Measurements from ENCODE around the gene CACNA1S.

CACNA1S gene

GRCh38 chr1:201136355-201137023 lies 24.3 kb upstream of the CACNA1S start:
- no peak overlapping the region for H3K4me3 ChIP-seq

GRCh38 chr1:201134405-201134804 lies 22.2 kb upstream of the CACNA1S start:
- Histone ChIP-seq H3K27me3 (ENCODE audit: low read depth) (no peaks in the 10 kb centered on the region), H3K4me3 (no peak overlapping the region), H3K4me1 (no peaks in the 10 kb centered on the region), H3K36me3 (replicated peaks) (peaks cover 44% of the 10 kb centered on the region), H3K9me3 (no peaks in the 10 kb centered on the region)
- no peak for DNase-seq (ENCODE audit: low spot score in 2 of 2)
- in situ Hi-C loops (cut with MboI; ENCODE audit: low sequenced_read_pairs), result no loop called here

More at GRCh38 chr1:201136355-201137023, 24.3 kb upstream of the CACNA1S start:
- no peaks in the 10 kb centered on the region for H3K27me3 ChIP-seq (ENCODE audit: low read depth)
- DNase-seq (ENCODE audit: low spot score in 2 of 2), result no peak
- no peaks in the 10 kb centered on the region for H3K9me3 ChIP-seq
- in situ Hi-C loops (cut with MboI; ENCODE audit: low sequenced_read_pairs), result no loop called here
- H3K36me3 ChIP-seq (replicated peaks), result peaks cover 63% of the 10 kb centered on the region
- H3K4me1 ChIP-seq, result no peaks in the 10 kb centered on the region

- no peak for DNase-seq (ENCODE audit: low spot score in 2 of 2)
- in situ Hi-C loops (cut with MboI; ENCODE audit: low sequenced_read_pairs), result no loop called here
- H3K4me3 ChIP-seq, result no peak overlapping the region
- no peaks in the 10 kb centered on the region for H3K27me3 ChIP-seq (ENCODE audit: low read depth)
- H3K9me3 ChIP-seq, result no peaks in the 10 kb centered on the region
- no peaks in the 10 kb centered on the region for H3K4me1 ChIP-seq
- peaks cover 20% of the 10 kb centered on the region for H3K36me3 ChIP-seq (replicated peaks)
Observed at GRCh38 chr1:201131398-201131797, 19.2 kb upstream of the CACNA1S start.

- H3K27me3 ChIP-seq (ENCODE audit: low read depth), result peaks cover 2% of the 10 kb centered on the region
- H3K36me3 ChIP-seq (replicated peaks), result no peaks in the 10 kb centered on the region
- no peak overlapping the region for H3K4me3 ChIP-seq
- in situ Hi-C loops (cut with MboI; ENCODE audit: low sequenced_read_pairs), result no loop called here
- H3K9me3 ChIP-seq, result no peaks in the 10 kb centered on the region
- no peaks in the 10 kb centered on the region for H3K4me1 ChIP-seq
- no peak for DNase-seq (ENCODE audit: low spot score in 2 of 2)
Observed at GRCh38 chr1:201128962-201129361, 16.7 kb upstream of the CACNA1S start.

- Histone ChIP-seq H3K27me3 (ENCODE audit: low read depth) (peaks cover 4% of the 10 kb centered on the region), H3K4me3 (no peak overlapping the region), H3K9me3 (no peaks in the 10 kb centered on the region), H3K36me3 (replicated peaks) (no peaks in the 10 kb centered on the region), H3K4me1 (no peaks in the 10 kb centered on the region)
- in situ Hi-C loops (cut with MboI; ENCODE audit: low sequenced_read_pairs), result no loop called here
- no peak for DNase-seq (ENCODE audit: low spot score in 2 of 2)
Observed at GRCh38 chr1:201128476-201128875, 16.2 kb upstream of the CACNA1S start.

GRCh38 chr1:201127755-201128455 lies 15.7 kb upstream of the CACNA1S start:
- no peaks in the 10 kb centered on the region for H3K4me1 ChIP-seq
- H3K27me3 ChIP-seq (ENCODE audit: low read depth), result peaks cover 9% of the 10 kb centered on the region
- no peak overlapping the region for H3K4me3 ChIP-seq
- in situ Hi-C loops (cut with MboI; ENCODE audit: low sequenced_read_pairs), result no loop called here
- DNase-seq (ENCODE audit: low spot score in 2 of 2), result no peak
- no peaks in the 10 kb centered on the region for H3K9me3 ChIP-seq
- no peaks in the 10 kb centered on the region for H3K36me3 ChIP-seq (replicated peaks)

GRCh38 chr1:201126832-201127754 lies 14.9 kb upstream of the CACNA1S start, which contains the start of gene ASCL5:
ASCL5 (minus strand) TSS chr1:201127184; CDS start chr1:201115372, 11,812 bp downstream.
- H3K36me3 ChIP-seq (replicated peaks), result no peaks in the 10 kb centered on the region
- no peaks in the 10 kb centered on the region for H3K4me1 ChIP-seq
- no peaks in the 10 kb centered on the region for H3K9me3 ChIP-seq
- no peak for DNase-seq (ENCODE audit: low spot score in 2 of 2)
- in situ Hi-C loops (cut with MboI; ENCODE audit: low sequenced_read_pairs), result no loop called here
- peaks cover 9% of the 10 kb centered on the region for H3K27me3 ChIP-seq (ENCODE audit: low read depth)
- H3K4me3 ChIP-seq, result no peak within 1 kb of the TSS

DNA sequence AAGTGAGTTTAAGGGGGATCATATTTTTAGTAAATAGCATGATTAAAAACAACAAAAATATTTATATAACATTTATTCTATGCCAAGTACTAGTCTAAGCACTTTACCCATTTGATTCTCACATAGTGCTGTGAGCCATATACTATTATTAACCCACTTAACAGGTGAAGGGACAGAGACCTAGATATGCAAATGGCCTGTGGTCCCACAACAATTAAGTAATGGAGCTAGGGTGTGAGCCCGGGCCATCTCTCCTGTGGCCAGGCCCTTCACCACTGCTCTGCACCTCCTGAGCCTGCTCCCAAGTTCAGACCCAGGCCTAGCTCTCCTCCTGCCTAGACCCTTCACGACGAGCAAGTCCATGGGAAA lies 14.2 kb upstream of the CACNA1S start:
- DNase-seq (ENCODE audit: low spot score in 2 of 2), result no peak
- no peaks in the 10 kb centered on the region for H3K4me1 ChIP-seq
- H3K4me3 ChIP-seq, result no peak overlapping the region
- peaks cover 9% of the 10 kb centered on the region for H3K27me3 ChIP-seq (ENCODE audit: low read depth)
- no peaks in the 10 kb centered on the region for H3K9me3 ChIP-seq
- in situ Hi-C loops (cut with MboI; ENCODE audit: low sequenced_read_pairs), result no loop called here
- no peaks in the 10 kb centered on the region for H3K36me3 ChIP-seq (replicated peaks)

DNA sequence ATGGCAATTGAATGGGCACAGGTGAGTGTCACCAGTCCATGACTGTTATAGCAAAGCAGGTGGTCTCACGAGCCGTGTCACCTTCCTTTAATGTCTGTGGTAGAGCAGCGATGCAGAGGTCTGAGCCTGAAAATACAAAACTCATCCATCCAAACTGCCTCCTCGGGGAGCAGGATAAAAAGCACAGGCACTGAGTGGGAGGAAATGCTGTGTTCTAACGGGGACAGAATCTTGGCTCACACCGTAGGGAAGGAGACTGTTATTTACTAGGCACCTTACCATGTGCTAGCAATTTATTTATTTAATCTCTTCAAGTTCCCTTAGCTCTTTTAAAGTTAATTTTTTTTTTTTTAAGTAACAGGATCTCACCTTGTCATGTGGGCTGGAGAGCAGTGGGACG lies 13.6 kb upstream of the CACNA1S start:
- Histone ChIP-seq H3K4me1 (no peaks in the 10 kb centered on the region), H3K36me3 (replicated peaks) (no peaks in the 10 kb centered on the region), H3K27me3 (ENCODE audit: low read depth) (peaks cover 9% of the 10 kb centered on the region), H3K9me3 (no peaks in the 10 kb centered on the region), H3K4me3 (no peak overlapping the region)
- in situ Hi-C loops (cut with MboI; ENCODE audit: low sequenced_read_pairs), result no loop called here
- DNase-seq (ENCODE audit: low spot score in 2 of 2), result no peak

DNA sequence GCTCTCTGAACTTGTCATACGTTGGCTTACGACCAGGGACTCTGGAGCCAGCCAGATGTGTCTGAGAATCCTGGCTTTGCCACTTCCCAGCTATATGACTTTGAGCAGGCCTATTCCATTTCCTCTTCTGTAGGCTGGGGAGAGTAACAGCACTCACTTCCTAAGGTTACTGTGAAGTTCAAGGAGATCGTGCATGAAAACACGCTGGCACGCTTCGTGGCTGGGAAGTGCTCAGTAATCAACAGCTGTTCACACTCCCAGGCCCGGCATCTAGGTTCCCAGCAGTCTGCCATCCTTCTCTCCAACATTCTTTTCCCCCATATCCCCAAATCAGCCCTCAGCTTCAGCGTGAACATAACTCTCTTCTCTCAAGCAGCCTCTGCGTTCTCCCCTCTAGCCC lies 12.8 kb upstream of the CACNA1S start:
- H3K9me3 ChIP-seq, result no peaks in the 10 kb centered on the region
- no peak overlapping the region for H3K4me3 ChIP-seq
- in situ Hi-C loops (cut with MboI; ENCODE audit: low sequenced_read_pairs), result no loop called here
- DNase-seq (ENCODE audit: low spot score in 2 of 2), result no peak
- H3K36me3 ChIP-seq (replicated peaks), result no peaks in the 10 kb centered on the region
- no peaks in the 10 kb centered on the region for H3K4me1 ChIP-seq
- peaks cover 9% of the 10 kb centered on the region for H3K27me3 ChIP-seq (ENCODE audit: low read depth)

- DNase-seq (ENCODE audit: low spot score in 2 of 2), result no peak
- Histone ChIP-seq H3K4me1 (no peaks in the 10 kb centered on the region), H3K27me3 (ENCODE audit: low read depth) (peaks cover 9% of the 10 kb centered on the region), H3K4me3 (no peak overlapping the region), H3K9me3 (no peaks in the 10 kb centered on the region), H3K36me3 (replicated peaks) (no peaks in the 10 kb centered on the region)
- in situ Hi-C loops (cut with MboI; ENCODE audit: low sequenced_read_pairs), result no loop called here
Observed at GRCh38 chr1:201123866-201124265, 11.6 kb upstream of the CACNA1S start.

- Histone ChIP-seq H3K9me3 (no peaks in the 10 kb centered on the region), H3K4me3 (no peak overlapping the region), H3K4me1 (no peaks in the 10 kb centered on the region), H3K27me3 (ENCODE audit: low read depth) (peaks cover 9% of the 10 kb centered on the region), H3K36me3 (replicated peaks) (no peaks in the 10 kb centered on the region)
- DNase-seq (ENCODE audit: low spot score in 2 of 2), result no peak
- in situ Hi-C loops (cut with MboI; ENCODE audit: low sequenced_read_pairs), result no loop called here
Observed at GRCh38 chr1:201122321-201122957, 10.2 kb upstream of the CACNA1S start.

Measured in HAP-1 (cell line).